K562 (cell line): ENCODE data around the gene EXOC4. TPM values are rescaled to one million over a fixed set of nuclear protein-coding genes. Genes with fewer than 3 reads are reported as not detected.

Experiments
- ATAC-seq: fragments of 200-7000 bp; cut with Tn5 transposase; 3 replicates; pipeline ENCODE4 v1.9.1; 2020; ENCODE audit warnings: moderate library complexity
- BruUV-seq: library from RNA; stranded (reverse); fragments of 400-500 nt; replicated peaks from 2 replicates; lab custom pipeline; 2021; lab: Mats Ljungman, UMichigan
- CTCF ChIA-PET: fragments of 300-600 bp; formaldehyde crosslinking; extraction: SDS; loops from one replicate; lab custom pipeline; 2021; ENCODE audit warnings: low intra/inter-chr PET ratio; lab: Yijun Ruan, JAX
- POLR2A ChIA-PET: fragments of 300-600, 350-650 bp; sonication (Branson Sonifier 250); formaldehyde crosslinking; extraction: SDS; loops from one replicate; lab custom pipeline; 2021; ENCODE audit warnings: antibody characterized with exemption, inconsistent platforms; lab: Yijun Ruan, JAX
- DNase-seq, 4 experiments: peaks; one replicate each; pipeline versions ENCODE4 v3.0.0 to v3.0.0-alpha.2; 2011 to 2018; ENCODE audit warnings: low spot score in 3 of 4, mixed read lengths in 3 of 4; ENCODE audit errors: extremely low read depth in 1 of 4
- FAIRE-seq: peaks from 2 replicates; lab custom pipeline; 2011; peaks lifted over from hg19 to GRCh38; lab: Jason Lieb, UNC
- H2AFZ ChIP-seq: 2 replicates; pipeline ENCODE4 v1.6.0; 2011; ENCODE audit warnings: low read depth, low read length, control low read depth, inconsistent platforms
- H3K27ac ChIP-seq: fragments of 200-600 bp; 3 replicates; pipeline ENCODE4 v1.8.0; 2011; ENCODE audit warnings: low read depth, mild to moderate bottlenecking, control low read depth, inconsistent platforms, low read length, moderate library complexity, mixed read lengths; ENCODE audit errors: extremely low read depth
- H3K27me3 ChIP-seq, 2 experiments: fragments of 300-600 bp in 1 of 2; 2 replicates in 1 of 2; 3 replicates in 1 of 2; pipeline versions ENCODE4 v1.6.0 to v1.8.0; 2011; ENCODE audit warnings: inconsistent platforms in 2 of 2, low read length in 2 of 2, mild to moderate bottlenecking in 1 of 2, mixed read lengths in 1 of 2, moderate library complexity in 1 of 2; ENCODE audit not compliant: control insufficient read depth in 2 of 2, insufficient read depth in 2 of 2
- H3K36me3 ChIP-seq: fragments of 300-600 bp; 3 replicates; pipeline ENCODE4 v1.8.0; 2011; ENCODE audit warnings: mild to moderate bottlenecking, low read length, inconsistent platforms; ENCODE audit not compliant: control insufficient read depth, insufficient read depth
- H3K4me1 ChIP-seq, 2 experiments: fragments of 200-600 bp in 1 of 2; replicated peaks in 1 of 2; 2 replicates in 1 of 2; 3 replicates in 1 of 2; pipeline versions ENCODE4 v1.5.1 to v1.8.0; 2011; ENCODE audit warnings: inconsistent platforms in 2 of 2, low read length in 2 of 2, mild to moderate bottlenecking in 1 of 2, mixed read lengths in 1 of 2, moderate library complexity in 1 of 2; ENCODE audit not compliant: control insufficient read depth in 2 of 2, insufficient read depth in 2 of 2
- H3K4me2 ChIP-seq: 2 replicates; pipeline ENCODE4 v1.6.1; 2011; ENCODE audit warnings: low read length, control low read depth, inconsistent platforms, mixed read lengths; ENCODE audit not compliant: insufficient read depth
- H3K4me3 ChIP-seq: fragments of 200-600 bp; sonication (generic), shearing (Covaris generic); 2 replicates; pipeline ENCODE4 v1.5.1; 2016; ENCODE audit warnings: control low read depth, inconsistent platforms
- H3K79me2 ChIP-seq: fragments of 200-600 bp; 3 replicates; pipeline ENCODE4 v1.8.0; 2011; ENCODE audit warnings: low read length, inconsistent platforms; ENCODE audit not compliant: control insufficient read depth, insufficient read depth
- H3K9ac ChIP-seq, 2 experiments: 2 replicates each; pipeline versions ENCODE4 v1.6.0 to v1.6.1; 2011; ENCODE audit warnings: low read depth in 2 of 2, low read length in 2 of 2, control low read depth in 1 of 2, inconsistent platforms in 1 of 2, mild to moderate bottlenecking in 1 of 2, mixed read lengths in 1 of 2; ENCODE audit not compliant: insufficient read depth in 1 of 2
- H3K9me1 ChIP-seq: one replicate; pipeline ENCODE4 v1.6.0; 2011; ENCODE audit warnings: inconsistent platforms, mild to moderate bottlenecking, low read length, moderate library complexity; ENCODE audit not compliant: control insufficient read depth, insufficient read depth
- H3K9me3 ChIP-seq: replicated peaks from 2 replicates; pipeline ENCODE4 v1.5.1; 2011; ENCODE audit warnings: low read depth, low read length, inconsistent platforms; ENCODE audit not compliant: control insufficient read depth, insufficient read depth
- H4K20me1 ChIP-seq: replicated peaks from 2 replicates; pipeline ENCODE4 v1.6.1; 2011; ENCODE audit warnings: low read length, inconsistent platforms, mixed read lengths; ENCODE audit not compliant: control insufficient read depth, insufficient read depth
- CXXC5 ChIP-seq: fragments of 250-450 bp; sonication (Bioruptor Pico); IDR thresholded peaks from 2 replicates; pipeline ENCODE4 v1.8.0; 2022; ENCODE audit warnings: inconsistent platforms, mild to moderate bottlenecking, moderate library complexity
- KDM4B ChIP-seq, 2 experiments: fragments of 450-650 bp in 1 of 2; sonication (generic) in 1 of 2; IDR thresholded peaks; 2 replicates each; pipeline ENCODE4 v1.6.1; 2016 to 2017; ENCODE audit warnings: borderline replicate concordance in 2 of 2, antibody characterized with exemption in 1 of 2, low read depth in 1 of 2, mild to moderate bottlenecking in 1 of 2
- MTA2 ChIP-seq: fragments of 450-650 bp; IDR thresholded peaks from 2 replicates; pipeline ENCODE4 v1.6.1; 2016; ENCODE audit warnings: low read depth
- NFRKB ChIP-seq: fragments of 450-650 bp; IDR thresholded peaks from 2 replicates; pipeline ENCODE4 v1.6.1; 2016; ENCODE audit warnings: low read depth
- SAFB2 ChIP-seq: fragments of 200-400 bp; formaldehyde crosslinking; IDR thresholded peaks from 2 replicates; pipeline ENCODE4 v1.6.1; 2018; ENCODE audit warnings: borderline replicate concordance, low read length, low read depth, moderate library complexity; ENCODE audit not compliant: severe bottlenecking
- WGBS: fragments of 100-300 bp; shearing (Covaris generic); methylation state at CpG from one replicate; pipeline ENCODE4 v1.1.6; 2016; ENCODE audit warnings: low coverage, mixed read lengths; ENCODE audit not compliant: insufficient coverage; ENCODE audit errors: missing lambda C conversion rate; 5-methylcytosine and 5-hydroxymethylcytosine counted together
- in situ Hi-C: fragments of 300-500 bp; cut with MboI; formaldehyde crosslinking; loops from 4 replicates; pipeline ENCODE4 v1.15.0; 2018; ENCODE audit warnings: inconsistent platforms, mixed read lengths
- intact Hi-C: fragments of 100-400 bp; cut with micrococcal nuclease; formaldehyde crosslinking; loops from 2 replicates; pipeline ENCODE4 v1.14.2; 2022
- polyA plus RNA-seq, 8 experiments: library from polyadenylated mRNA; depleted of rRNA in 4 of 8; stranded (reverse) in 5 of 8; unstranded in 3 of 8; fragments of >200 nt; fragmentation: Nextera tagmentation in 2 of 8; fragmentation: Illumina TruSeq in 1 of 8; extraction: Ambion mirVana in 2 of 8; extraction: Trizol in 1 of 8; gene quantifications; 2 replicates each; pipeline versions ENCODE4 v1.2.1 to v1.2.3, GENCODE V29; 2011 to 2014; ENCODE audit warnings: inconsistent platforms in 1 of 8, missing spikeins in 1 of 8
- total RNA-seq, 7 experiments: library from RNA; depleted of rRNA in 6 of 7; stranded (reverse); fragments of >200 nt in 6 of 7; fragmentation: Illumina TruSeq in 2 of 7; extraction: Trizol in 2 of 7; gene quantifications; 2 replicates each; pipeline versions ENCODE4 v1.2.1 to v1.2.3, GENCODE V29; 2011 to 2021; ENCODE audit warnings: low replicate concordance in 1 of 7
- TF ChIP-seq, protein P1 (sequence below): fragments of 200-800 bp; sonication (Bioruptor generic); IDR thresholded peaks from 2 replicates; pipeline ENCODE4 v1.6.1; 2016; ENCODE audit warnings: missing genetic modification characterization, missing compliant biosample characterization

EXOC4 gene
- total and polyA plus RNA-seq, 9 of the 15 experiments (the other 6 are each of a cell fraction or from before 2014, with no cell fraction given), result 18.5 to 73.1 (median 46.6) TPM

DNA sequence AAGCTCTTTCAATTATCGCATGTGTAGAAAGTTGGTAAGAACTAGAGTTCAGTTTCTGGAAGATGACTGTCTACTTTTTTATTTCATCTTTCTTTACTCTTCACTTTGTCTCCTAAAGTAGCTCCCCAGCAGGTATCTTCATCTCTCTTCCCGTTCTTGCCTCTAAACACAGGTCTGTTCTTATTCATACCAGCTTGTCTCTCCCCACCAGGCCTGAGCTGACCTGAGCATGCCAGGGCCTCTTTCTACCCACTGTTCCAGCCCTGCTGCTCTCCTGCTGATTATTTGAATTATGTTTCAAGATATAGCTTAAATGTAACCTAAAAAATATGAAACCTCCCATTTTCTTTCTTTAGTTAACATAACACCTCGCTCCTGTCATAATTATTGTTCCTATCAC, 488.2 kb downstream of the EXOC4 start:
- H3K27ac ChIP-seq, result no peak overlapping the region
- no TSS peak for BruUV-seq
- no peak overlapping the region for H3K9ac ChIP-seq
- H3K9me3 ChIP-seq, result no peaks in the 10 kb centered on the region
- CTCF ChIA-PET, result no interaction called here
- DNase-seq (no peak), FAIRE-seq (no peak), ATAC-seq (no peak)
- 40% methylated on average over 3 of the region's 3 CpGs for WGBS
- no peak overlapping the region for H3K4me3 ChIP-seq
- H3K9me1 ChIP-seq, result no peaks in the 10 kb centered on the region
- H3K27me3 ChIP-seq, result no peaks in the 10 kb centered on the region
- in situ Hi-C loops, result no loop called here
- intact Hi-C loops, result loop anchor here (10.0 kb wide), 1 partner anchor 306 kb away; no protein-coding TSS in a partner anchor
- H3K4me2 ChIP-seq, result no peak overlapping the region
- no peak overlapping the region for H2AFZ ChIP-seq
- POLR2A ChIA-PET, result interaction anchor here (0.6 to 0.7 kb wide), 2 partner anchors 13 to 480 kb away, joined by 3 to 4 read pairs; no protein-coding TSS in a partner anchor
- no peaks in the 10 kb centered on the region for H3K36me3 ChIP-seq
- no peak for TF ChIP-seq CXXC5 (CRISPR knock-in tag)
- TF ChIP-seq MTA2, result no peak
- TF ChIP-seq, protein P1, sequence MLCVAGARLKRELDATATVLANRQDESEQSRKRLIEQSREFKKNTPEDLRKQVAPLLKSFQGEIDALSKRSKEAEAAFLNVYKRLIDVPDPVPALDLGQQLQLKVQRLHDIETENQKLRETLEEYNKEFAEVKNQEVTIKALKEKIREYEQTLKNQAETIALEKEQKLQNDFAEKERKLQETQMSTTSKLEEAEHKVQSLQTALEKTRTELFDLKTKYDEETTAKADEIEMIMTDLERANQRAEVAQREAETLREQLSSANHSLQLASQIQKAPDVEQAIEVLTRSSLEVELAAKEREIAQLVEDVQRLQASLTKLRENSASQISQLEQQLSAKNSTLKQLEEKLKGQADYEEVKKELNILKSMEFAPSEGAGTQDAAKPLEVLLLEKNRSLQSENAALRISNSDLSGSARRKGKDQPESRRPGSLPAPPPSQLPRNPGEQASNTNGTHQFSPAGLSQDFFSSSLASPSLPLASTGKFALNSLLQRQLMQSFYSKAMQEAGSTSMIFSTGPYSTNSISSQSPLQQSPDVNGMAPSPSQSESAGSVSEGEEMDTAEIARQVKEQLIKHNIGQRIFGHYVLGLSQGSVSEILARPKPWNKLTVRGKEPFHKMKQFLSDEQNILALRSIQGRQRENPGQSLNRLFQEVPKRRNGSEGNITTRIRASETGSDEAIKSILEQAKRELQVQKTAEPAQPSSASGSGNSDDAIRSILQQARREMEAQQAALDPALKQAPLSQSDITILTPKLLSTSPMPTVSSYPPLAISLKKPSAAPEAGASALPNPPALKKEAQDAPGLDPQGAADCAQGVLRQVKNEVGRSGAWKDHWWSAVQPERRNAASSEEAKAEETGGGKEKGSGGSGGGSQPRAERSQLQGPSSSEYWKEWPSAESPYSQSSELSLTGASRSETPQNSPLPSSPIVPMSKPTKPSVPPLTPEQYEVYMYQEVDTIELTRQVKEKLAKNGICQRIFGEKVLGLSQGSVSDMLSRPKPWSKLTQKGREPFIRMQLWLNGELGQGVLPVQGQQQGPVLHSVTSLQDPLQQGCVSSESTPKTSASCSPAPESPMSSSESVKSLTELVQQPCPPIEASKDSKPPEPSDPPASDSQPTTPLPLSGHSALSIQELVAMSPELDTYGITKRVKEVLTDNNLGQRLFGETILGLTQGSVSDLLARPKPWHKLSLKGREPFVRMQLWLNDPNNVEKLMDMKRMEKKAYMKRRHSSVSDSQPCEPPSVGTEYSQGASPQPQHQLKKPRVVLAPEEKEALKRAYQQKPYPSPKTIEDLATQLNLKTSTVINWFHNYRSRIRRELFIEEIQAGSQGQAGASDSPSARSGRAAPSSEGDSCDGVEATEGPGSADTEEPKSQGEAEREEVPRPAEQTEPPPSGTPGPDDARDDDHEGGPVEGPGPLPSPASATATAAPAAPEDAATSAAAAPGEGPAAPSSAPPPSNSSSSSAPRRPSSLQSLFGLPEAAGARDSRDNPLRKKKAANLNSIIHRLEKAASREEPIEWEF (CRISPR knock-in tag), result no peak
- no peak for TF ChIP-seq KDM4B (IDR thresholded peaks at IDR 0.05; ENCODE audit: borderline replicate concordance in 2 of 2, low read depth in 1 of 2)
- no peak for TF ChIP-seq SAFB2
- no peak for TF ChIP-seq NFRKB
- no peaks in the 10 kb centered on the region for H3K4me1 ChIP-seq
- no peaks in the 10 kb centered on the region for H4K20me1 ChIP-seq
- no peaks in the 10 kb centered on the region for H3K79me2 ChIP-seq
